ENCODE data around the gene NTM.

Gene NTM

DNA sequence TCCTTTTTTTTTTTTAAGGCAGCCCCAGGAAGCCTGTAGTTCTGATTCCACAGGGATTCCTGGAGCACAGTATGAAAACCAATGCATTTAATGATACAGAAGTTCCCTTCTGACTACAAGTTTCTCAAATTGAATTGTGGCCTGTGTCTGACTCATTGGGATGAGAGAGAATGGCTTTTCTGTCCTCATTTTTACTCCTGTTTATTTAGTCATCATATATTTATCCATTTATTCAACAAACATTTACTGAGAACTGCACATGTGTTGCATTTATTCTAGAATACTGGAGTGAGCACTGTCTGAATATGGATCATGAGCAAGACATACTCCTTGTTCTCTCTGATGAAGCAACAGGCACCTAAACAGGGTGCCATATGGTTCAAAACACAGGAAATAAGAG lies 231.2 kb downstream of the NTM start:
- Histone ChIP-seq H3K36me3 (replicated peaks; ENCODE audit: low read depth, low read length) (no peaks in the 10 kb centered on the region), H3K27me3 (ENCODE audit: low read depth, low read length) (peaks cover 53% of the 10 kb centered on the region), H3K4me3 (ENCODE audit: low read length) (no peak overlapping the region), H3K79me2 (ENCODE audit: low read length) (no peaks in the 10 kb centered on the region), H3K9ac (ENCODE audit: low read length) (no peak overlapping the region), H3K9me3 (ENCODE audit: insufficient read depth, low read length) (no peaks in the 10 kb centered on the region), H4K20me1 (ENCODE audit: insufficient read depth, low read length) (0 out of 2 replicates have a peak, but pooled peaks cover 4% of the 10 kb centered on the region), H3K27ac (ENCODE audit: low read length) (no peak overlapping the region), H3K4me1 (ENCODE audit: low read length) (no peaks in the 10 kb centered on the region), H3K4me2 (ENCODE audit: low read length) (no peak overlapping the region), H2AFZ (ENCODE audit: low read depth, low read length) (no peak overlapping the region)
- no peak for TF ChIP-seq EZH2phosphoT487 (IDR thresholded peaks at IDR 0.05; ENCODE audit: low read depth)
- TF ChIP-seq, protein P1, sequence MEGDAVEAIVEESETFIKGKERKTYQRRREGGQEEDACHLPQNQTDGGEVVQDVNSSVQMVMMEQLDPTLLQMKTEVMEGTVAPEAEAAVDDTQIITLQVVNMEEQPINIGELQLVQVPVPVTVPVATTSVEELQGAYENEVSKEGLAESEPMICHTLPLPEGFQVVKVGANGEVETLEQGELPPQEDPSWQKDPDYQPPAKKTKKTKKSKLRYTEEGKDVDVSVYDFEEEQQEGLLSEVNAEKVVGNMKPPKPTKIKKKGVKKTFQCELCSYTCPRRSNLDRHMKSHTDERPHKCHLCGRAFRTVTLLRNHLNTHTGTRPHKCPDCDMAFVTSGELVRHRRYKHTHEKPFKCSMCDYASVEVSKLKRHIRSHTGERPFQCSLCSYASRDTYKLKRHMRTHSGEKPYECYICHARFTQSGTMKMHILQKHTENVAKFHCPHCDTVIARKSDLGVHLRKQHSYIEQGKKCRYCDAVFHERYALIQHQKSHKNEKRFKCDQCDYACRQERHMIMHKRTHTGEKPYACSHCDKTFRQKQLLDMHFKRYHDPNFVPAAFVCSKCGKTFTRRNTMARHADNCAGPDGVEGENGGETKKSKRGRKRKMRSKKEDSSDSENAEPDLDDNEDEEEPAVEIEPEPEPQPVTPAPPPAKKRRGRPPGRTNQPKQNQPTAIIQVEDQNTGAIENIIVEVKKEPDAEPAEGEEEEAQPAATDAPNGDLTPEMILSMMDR (IDR thresholded peaks at IDR 0.05; ENCODE audit: low read depth, low read length) = no peak

DNA sequence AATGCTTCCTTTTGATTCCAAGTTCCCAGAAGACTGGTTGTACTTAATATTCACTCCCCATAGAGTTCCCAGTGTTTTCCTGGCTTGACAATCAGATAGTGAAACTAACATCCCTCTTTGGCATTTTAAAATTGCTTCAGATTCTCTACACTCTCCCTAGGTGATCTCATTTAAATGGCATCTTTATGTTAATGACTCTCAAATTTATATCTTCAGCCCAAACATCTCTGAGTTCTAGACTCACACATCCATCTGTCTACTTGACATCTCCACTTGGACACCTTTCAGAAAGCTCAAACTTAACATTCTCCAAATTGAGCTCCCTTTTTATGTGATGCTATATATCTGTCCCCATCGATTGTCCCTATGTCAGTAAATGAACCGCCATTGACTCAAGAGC lies 232.0 kb downstream of the NTM start:
- Histone ChIP-seq H3K27ac (ENCODE audit: low read length) (no peak overlapping the region), H3K9me3 (ENCODE audit: insufficient read depth, low read length) (no peaks in the 10 kb centered on the region), H4K20me1 (ENCODE audit: insufficient read depth, low read length) (0 out of 2 replicates have a peak, but pooled peaks cover 4% of the 10 kb centered on the region), H3K4me2 (ENCODE audit: low read length) (no peak overlapping the region), H3K9ac (ENCODE audit: low read length) (no peak overlapping the region), H3K36me3 (replicated peaks; ENCODE audit: low read depth, low read length) (no peaks in the 10 kb centered on the region), H3K4me1 (ENCODE audit: low read length) (no peaks in the 10 kb centered on the region), H3K4me3 (ENCODE audit: low read length) (no peak overlapping the region), H3K27me3 (ENCODE audit: low read depth, low read length) (peaks cover 53% of the 10 kb centered on the region), H2AFZ (ENCODE audit: low read depth, low read length) (no peak overlapping the region), H3K79me2 (ENCODE audit: low read length) (no peaks in the 10 kb centered on the region)
- TF ChIP-seq, protein P1 (IDR thresholded peaks at IDR 0.05; ENCODE audit: low read depth, low read length) = no peak
- TF ChIP-seq EZH2phosphoT487 (IDR thresholded peaks at IDR 0.05; ENCODE audit: low read depth) = no peak

DNA sequence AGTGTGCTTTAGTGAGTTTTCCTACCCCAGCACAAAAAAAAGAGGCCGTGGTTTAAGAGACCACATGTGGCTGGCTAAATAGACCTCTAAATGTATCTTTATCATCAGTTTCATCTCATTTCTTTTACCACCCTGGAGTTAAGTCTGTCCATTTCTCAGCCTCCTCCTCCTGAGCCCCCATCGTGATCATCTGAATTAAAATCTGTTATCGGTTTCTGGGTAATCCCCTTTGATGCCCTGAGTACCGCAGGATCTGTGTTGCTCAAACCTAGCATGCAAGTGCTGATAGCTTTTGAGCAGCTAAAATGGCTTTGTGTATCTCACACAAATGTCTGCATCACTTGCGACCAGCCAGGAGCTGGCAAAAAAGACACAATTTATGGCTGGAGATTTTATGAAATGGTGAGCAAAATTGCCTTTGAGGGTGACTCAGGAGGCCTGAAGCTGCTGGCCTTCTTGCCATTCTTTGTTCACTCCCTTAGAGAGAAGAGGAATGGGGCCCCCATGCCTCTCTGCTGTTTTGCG lies 236.5 kb downstream of the NTM start:
- no peaks in the 10 kb centered on the region for H4K20me1 ChIP-seq (ENCODE audit: insufficient read depth, low read length)
- no peaks in the 10 kb centered on the region for H3K79me2 ChIP-seq (ENCODE audit: low read length)
- no peak overlapping the region for H3K4me2 ChIP-seq (ENCODE audit: low read length)
- no peak overlapping the region for H3K27ac ChIP-seq (ENCODE audit: low read length)
- H3K4me1 ChIP-seq (ENCODE audit: low read length) = no peaks in the 10 kb centered on the region
- peaks cover 64% of the 10 kb centered on the region for H3K27me3 ChIP-seq (ENCODE audit: low read depth, low read length)
- no peak overlapping the region for H3K9ac ChIP-seq (ENCODE audit: low read length)
- H3K4me3 ChIP-seq (ENCODE audit: low read length) = no peak overlapping the region
- H3K36me3 ChIP-seq (replicated peaks; ENCODE audit: low read depth, low read length) = no peaks in the 10 kb centered on the region
- TF ChIP-seq EZH2phosphoT487 (IDR thresholded peaks at IDR 0.05; ENCODE audit: low read depth) = no peak
- TF ChIP-seq, protein P1 (IDR thresholded peaks at IDR 0.05; ENCODE audit: low read depth, low read length) = no peak
- H3K9me3 ChIP-seq (ENCODE audit: insufficient read depth, low read length) = no peaks in the 10 kb centered on the region
- no peak overlapping the region for H2AFZ ChIP-seq (ENCODE audit: low read depth, low read length)

DNA sequence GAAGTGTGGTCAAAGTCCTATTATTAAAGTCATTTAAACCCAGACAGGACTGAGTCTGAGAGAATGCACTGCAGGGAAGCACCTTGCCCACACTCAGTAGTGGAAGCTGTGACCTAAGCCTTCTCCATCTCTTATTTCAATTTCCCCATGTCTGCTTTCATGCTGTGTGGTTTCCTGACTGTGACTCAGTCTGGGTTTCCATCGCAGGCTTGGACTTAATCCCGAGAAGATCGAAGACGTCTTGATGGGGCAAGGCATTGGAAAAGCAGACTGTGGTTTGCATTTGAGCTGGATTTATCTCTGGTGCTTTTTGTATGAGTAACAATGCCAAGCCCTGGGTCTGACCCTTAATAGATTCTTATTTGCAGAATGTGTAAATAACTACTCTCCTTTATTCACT lies 238.9 kb downstream of the NTM start:
- Histone ChIP-seq H3K27me3 (ENCODE audit: low read depth, low read length) (peaks cover 69% of the 10 kb centered on the region), H3K9ac (ENCODE audit: low read length) (no peak overlapping the region), H2AFZ (ENCODE audit: low read depth, low read length) (no peak overlapping the region), H3K4me3 (ENCODE audit: low read length) (no peak overlapping the region), H3K36me3 (replicated peaks; ENCODE audit: low read depth, low read length) (no peaks in the 10 kb centered on the region), H3K4me1 (ENCODE audit: low read length) (no peaks in the 10 kb centered on the region), H3K27ac (ENCODE audit: low read length) (no peak overlapping the region), H3K4me2 (ENCODE audit: low read length) (no peak overlapping the region), H3K79me2 (ENCODE audit: low read length) (no peaks in the 10 kb centered on the region), H3K9me3 (ENCODE audit: insufficient read depth, low read length) (no peaks in the 10 kb centered on the region), H4K20me1 (ENCODE audit: insufficient read depth, low read length) (no peaks in the 10 kb centered on the region)
- no peak for TF ChIP-seq EZH2phosphoT487 (IDR thresholded peaks at IDR 0.05; ENCODE audit: low read depth)
- TF ChIP-seq, protein P1 (IDR thresholded peaks at IDR 0.05; ENCODE audit: low read depth, low read length) = no peak

Data from OCI-LY3 (cell line).